C1 segment of cervical spinal cord (tissue), 14 donors: Measurements from ENCODE around the gene MYL9.

Experiments used
- DNase-seq, 14 donors: peaks; one replicate each; lab custom pipeline; 2025; lab: John Stamatoyannopoulos, UW

MYL9 gene

DNA sequence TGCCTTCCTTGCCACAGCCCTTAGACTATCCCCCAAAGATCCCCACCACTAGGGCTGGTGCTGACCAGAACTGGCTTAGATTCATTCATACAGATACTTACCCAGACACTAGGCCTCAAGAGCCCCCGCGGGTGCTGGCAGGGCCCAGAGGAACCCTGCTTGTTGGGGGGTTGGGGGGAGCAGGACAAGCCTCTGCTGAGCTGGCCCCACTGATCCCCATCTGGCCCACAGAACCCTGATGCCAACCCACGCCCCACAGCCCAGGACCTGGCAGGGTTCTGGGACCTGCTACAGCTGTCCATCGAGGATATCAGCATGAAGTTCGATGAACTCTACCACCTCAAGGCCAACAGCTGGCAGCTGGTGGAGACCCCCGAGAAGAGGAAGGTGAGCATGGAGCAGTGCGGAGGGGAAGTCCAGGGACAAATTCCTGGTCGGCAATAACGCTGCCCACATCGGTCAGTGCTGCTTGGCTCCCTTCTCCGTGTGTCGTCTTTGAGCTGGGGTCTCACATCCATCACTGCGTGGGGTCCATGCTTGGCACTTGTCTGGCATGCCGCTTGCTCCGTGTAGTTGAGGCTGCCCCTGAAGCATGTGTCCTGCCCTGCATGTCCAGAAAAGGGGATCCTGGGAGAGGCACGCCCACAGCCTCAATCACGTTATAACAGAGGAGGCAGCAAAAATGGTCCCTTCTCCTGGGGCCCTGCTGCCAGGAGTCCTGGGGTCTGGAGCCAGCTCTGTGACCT lies 15.5 kb upstream of the MYL9 start:
- DNase-seq = no peak

GRCh38 chr20:36526521-36527011 lies 14.8 kb upstream of the MYL9 start:
- peak in 1 of 14 donors; percentile 74 for DNase-seq

GRCh38 chr20:36527331-36528125 lies 13.8 kb upstream of the MYL9 start:
- DNase-seq = peak in 1 of 14 donors; percentile 31

GRCh38 chr20:36528176-36528874 lies 13.0 kb upstream of the MYL9 start:
- no peak for DNase-seq

DNA sequence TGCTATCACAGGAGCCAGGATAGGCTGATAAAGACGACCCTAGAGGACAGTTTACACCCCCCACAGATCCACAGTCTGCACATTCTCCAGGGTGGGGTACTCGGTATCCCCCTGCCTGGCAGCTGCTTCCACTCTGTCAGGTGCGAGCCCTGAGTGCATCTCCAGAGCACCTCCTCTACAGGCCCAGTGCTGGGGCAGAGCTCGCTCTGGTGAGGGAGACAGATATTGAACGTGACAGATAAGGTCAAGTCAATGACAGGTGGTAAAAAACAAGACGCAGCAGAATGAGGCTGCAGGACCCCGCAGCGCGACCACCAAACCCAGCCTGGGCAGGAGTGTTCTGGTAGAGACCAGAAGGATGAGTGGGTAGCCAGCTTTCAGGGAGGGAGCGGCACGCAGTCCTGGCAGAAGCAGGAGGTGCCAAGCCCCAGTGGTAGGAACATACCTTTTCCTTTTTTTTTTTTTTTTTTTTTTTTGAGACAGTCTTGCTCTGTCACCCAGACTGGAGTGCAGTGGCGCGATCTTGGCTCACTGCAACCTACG lies 12.4 kb upstream of the MYL9 start:
- no peak for DNase-seq

DNA sequence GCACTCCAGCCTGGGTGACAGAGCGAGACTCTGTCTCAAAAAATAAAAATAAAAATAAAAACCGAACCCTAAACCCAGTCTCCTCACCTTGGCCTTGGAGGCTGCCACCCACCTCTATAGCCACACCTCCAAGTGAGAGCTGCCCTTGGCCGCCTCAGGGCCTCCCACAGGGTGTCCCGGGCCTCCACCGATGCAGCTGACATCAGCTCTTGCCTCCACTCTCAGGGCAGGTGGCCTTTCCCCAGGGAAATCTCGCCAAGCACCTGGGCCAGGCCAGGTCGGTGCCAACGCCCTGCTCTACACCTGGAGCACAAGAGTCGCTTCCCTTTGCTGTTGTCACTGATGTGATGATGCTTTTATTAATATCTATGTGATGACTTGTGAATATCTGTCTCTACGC lies 8.9 kb upstream of the MYL9 start:
- no peak for DNase-seq

DNA sequence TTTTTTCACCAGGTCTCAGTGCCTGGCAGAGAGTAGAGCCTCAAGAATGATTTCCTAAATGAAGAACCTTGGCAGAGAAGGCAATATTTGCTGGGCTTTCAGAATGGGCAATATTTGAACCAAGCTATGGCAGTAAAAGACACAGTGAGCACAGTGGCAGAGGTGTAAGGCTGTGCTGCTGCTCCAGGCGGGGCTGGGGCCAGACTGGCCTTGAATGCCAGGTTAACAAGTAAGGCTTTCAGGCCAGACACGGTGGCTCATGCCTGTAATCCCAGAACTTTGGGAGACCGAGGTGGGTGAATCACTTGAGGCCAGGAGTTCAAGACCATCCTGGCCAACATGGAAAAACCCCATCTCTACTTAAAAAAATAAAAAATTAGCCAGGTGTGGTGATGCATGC lies 8.5 kb upstream of the MYL9 start:
- no peak for DNase-seq

DNA sequence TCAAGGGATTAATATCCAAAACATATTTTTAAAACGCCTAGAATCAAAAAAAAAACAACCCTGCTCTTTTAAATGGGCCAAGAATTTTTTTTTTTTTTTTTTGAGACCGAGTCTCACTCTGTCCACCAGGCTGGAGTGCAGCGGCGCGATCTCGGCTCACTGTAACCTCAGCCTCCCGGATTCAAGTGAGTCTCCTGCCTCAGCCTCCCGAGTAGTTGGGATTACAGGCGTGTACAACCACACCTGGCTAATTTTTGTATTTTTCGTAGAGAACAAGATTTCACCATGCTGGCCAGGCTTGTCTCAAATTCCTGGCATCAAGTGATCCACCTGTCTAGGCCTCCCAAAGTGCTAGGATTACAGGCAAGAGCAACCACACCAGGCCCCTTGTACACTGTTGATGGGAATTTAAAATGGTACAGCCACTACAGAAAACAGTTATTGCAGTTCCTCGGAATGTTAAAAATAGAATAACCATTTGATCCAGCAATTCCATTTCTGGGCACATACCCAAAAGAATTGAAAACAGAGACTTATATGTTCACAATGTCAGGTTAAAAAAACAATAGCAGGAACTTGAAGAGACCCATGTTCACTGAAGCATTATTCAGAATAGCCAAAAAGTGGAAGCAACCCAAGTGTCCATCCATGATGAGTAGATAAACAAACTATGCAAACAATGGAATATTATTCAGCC lies 3.1 kb upstream of the MYL9 start:
- no peak for DNase-seq

GRCh38 chr20:36540551-36541211 lies 638 bp upstream of the MYL9 start:
- DNase-seq = no peak

DNA sequence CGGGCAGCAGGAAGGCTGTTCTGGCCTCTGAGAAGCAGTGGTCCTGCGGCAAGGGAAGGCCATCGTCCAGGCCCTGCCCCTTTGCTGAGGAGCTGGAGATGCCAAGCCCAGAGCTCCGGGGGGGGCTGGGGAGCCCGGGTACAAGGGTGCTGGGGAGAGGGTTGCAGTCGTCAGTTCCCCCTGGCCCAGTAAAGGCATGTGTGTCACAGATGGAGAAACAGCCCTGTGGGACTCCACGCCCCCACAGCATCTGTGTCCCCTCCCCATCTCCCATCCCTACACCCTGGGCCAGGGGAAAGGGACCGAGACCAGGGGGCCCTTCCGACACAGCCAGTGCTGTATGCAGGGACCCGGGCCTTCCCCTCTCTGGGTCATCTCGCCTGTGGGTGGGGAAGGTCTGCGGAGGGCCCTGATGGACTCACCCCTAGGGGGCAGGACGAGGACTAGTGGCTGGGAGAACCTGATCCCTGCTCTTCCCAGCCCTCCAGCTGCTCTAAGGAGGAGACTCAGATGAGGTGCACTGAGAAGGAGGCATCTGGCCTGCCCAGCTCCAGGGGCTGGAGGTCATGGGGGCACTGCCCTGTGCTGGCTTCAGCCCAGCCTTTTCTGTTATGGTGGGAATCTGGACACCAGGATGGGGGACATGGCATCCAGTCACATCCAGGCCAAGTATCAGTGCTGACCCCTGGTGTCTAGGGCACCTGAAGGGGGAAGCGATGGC lies 609 bp downstream of the MYL9 start:
- no peak for DNase-seq

DNA sequence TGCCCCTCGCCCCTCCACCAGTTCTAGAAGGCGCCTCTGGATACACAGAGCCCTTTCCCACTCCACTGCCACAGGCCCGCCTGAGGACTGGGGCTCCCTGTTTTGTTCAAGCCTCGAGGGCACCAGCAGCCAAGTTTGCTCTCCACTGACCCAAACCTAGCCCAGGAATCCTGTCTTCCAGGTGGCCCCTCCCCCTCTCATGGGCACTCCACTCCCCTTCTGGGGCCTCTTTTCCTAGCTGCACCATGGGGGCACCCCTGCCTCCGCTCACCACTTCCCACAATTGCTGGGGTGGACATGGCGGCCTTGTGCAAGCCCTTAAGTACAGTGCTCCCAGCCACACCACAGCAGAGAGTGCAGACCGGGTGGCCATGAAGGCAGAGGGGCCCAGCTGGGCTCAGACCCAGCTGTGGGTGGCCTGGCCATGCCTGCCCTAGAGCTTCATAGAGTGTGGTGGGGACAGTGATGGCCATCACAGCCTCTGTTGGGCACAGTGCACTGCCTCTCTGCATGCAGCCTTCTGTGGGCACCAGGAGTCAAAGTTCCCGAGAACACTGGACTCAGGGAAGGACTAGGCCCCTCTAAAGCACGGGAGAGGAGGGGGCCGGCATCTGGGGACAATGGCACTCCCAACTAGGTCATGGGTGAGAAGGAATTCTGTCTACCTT lies 1.3 kb downstream of the MYL9 start:
- no peak for DNase-seq

- DNase-seq = peak in 1 of 14 donors; percentile 3
Measured at GRCh38 chr20:36543184-36544133, 2.1 kb downstream of the MYL9 start.

- DNase-seq = no peak
Measured at GRCh38 chr20:36544134-36545018, 3.1 kb downstream of the MYL9 start.

DNA sequence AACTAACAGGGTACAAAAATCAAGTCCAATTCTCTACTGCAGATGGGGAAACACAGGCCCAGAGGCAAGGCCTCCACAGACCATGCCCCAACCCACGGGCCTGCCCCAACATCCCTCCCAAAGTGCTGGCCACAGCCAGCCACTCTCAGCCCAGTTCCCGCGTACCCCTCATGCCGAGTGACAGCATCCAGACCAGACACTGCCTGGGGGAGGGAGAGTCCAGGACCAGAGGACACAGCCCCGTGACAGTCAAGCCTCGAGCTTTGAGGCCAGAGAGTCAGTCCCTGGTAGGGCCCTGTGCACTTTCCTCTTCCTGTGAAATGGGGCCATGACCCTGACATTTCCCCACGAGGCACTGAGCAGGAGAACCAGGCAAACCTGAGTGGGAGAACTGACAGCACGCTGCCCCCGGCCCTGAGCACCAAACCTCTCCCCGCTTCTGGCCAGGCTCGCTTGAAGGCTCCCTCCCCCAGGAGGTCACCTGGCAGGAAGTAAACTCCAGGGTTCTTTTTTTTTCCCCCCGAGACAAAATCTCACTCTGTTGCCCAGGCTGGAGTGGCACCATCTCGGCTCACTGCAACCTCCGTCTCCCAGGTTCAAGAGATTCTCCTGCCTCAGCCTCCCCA lies 4.9 kb downstream of the MYL9 start:
- DNase-seq = no peak

GRCh38 chr20:36547186-36548005 lies 6.1 kb downstream of the MYL9 start:
- no peak for DNase-seq

DNA sequence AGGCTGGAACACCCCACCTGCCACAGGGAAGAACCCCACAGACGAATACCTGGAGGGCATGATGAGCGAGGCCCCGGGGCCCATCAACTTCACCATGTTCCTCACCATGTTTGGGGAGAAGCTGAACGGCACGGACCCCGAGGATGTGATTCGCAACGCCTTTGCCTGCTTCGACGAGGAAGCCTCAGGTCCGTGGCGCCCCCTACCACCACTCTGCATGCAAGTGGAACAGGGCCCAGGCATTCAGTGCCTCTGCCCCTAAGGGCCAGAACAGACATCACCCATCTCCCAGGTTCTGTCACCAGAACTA lies 6.6 kb downstream of the MYL9 start:
- DNase-seq = no peak
